ENCODE measurements around the gene SPSB2. TPM values are rescaled to one million over a fixed set of nuclear protein-coding genes. Genes with fewer than 3 reads are reported as not detected.

SPSB2 gene
- total and polyA plus RNA-seq, 2 experiments from 2014 or later: 8.2 to 13.1 TPM

DNA sequence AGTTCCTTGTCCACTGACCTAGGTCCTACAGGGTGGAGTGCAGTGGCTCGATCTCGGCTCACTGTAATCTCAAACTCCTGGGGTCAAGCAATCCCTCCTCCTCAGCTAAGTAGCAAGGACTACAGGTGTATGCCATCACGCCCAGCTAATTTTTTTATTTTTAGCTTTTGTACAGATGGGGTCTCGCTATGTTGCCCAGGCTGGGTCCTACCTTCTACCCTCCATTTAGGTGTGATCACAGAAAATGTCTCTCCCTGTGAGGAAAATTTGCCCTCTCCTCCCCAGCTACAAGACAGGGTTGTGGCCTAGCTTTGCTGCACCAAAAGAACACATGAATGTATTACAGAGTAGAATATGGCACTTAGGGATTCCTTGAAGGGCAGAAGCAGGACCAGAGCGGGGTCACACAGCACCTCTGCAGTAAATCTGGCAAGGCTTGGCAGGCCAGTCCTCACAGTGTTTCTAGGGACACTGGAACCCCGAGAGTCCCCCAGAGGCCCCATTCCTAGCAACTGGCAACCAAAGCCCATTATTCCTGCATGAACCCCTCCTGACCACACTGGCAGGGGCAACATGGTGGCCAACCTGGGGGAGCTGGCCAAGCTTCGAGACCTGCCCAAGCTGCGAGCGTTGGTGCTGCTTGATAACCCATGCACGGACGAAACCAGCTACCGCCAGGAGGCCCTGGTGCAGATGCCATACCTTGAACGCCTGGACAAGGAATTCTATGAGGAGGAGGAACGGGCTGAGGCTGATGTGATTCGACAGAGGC, 39.2 kb upstream of the SPSB2 start (continued):
- TF ChIP-seq, protein P1, sequence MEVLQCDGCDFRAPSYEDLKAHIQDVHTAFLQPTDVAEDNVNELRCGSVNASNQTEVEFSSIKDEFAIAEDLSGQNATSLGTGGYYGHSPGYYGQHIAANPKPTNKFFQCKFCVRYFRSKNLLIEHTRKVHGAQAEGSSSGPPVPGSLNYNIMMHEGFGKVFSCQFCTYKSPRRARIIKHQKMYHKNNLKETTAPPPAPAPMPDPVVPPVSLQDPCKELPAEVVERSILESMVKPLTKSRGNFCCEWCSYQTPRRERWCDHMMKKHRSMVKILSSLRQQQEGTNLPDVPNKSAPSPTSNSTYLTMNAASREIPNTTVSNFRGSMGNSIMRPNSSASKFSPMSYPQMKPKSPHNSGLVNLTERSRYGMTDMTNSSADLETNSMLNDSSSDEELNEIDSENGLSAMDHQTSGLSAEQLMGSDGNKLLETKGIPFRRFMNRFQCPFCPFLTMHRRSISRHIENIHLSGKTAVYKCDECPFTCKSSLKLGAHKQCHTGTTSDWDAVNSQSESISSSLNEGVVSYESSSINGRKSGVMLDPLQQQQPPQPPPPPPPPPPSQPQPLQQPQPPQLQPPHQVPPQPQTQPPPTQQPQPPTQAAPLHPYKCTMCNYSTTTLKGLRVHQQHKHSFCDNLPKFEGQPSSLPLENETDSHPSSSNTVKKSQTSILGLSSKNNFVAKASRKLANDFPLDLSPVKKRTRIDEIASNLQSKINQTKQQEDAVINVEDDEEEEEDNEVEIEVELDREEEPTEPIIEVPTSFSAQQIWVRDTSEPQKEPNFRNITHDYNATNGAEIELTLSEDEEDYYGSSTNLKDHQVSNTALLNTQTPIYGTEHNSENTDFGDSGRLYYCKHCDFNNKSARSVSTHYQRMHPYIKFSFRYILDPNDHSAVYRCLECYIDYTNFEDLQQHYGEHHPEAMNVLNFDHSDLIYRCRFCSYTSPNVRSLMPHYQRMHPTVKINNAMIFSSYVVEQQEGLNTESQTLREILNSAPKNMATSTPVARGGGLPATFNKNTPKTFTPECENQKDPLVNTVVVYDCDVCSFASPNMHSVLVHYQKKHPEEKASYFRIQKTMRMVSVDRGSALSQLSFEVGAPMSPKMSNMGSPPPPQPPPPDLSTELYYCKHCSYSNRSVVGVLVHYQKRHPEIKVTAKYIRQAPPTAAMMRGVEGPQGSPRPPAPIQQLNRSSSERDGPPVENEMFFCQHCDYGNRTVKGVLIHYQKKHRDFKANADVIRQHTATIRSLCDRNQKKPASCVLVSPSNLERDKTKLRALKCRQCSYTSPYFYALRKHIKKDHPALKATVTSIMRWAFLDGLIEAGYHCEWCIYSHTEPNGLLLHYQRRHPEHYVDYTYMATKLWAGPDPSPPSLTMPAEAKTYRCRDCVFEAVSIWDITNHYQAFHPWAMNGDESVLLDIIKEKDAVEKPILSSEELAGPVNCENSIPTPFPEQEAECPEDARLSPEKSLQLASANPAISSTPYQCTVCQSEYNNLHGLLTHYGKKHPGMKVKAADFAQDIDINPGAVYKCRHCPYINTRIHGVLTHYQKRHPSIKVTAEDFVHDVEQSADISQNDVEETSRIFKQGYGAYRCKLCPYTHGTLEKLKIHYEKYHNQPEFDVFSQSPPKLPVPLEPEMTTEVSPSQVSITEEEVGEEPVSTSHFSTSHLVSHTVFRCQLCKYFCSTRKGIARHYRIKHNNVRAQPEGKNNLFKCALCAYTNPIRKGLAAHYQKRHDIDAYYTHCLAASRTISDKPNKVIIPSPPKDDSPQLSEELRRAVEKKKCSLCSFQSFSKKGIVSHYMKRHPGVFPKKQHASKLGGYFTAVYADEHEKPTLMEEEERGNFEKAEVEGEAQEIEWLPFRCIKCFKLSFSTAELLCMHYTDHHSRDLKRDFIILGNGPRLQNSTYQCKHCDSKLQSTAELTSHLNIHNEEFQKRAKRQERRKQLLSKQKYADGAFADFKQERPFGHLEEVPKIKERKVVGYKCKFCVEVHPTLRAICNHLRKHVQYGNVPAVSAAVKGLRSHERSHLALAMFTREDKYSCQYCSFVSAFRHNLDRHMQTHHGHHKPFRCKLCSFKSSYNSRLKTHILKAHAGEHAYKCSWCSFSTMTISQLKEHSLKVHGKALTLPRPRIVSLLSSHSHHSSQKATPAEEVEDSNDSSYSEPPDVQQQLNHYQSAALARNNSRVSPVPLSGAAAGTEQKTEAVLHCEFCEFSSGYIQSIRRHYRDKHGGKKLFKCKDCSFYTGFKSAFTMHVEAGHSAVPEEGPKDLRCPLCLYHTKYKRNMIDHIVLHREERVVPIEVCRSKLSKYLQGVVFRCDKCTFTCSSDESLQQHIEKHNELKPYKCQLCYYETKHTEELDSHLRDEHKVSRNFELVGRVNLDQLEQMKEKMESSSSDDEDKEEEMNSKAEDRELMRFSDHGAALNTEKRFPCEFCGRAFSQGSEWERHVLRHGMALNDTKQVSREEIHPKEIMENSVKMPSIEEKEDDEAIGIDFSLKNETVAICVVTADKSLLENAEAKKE (CRISPR knock-in tag; IDR thresholded peaks at IDR 0.05): no peak
- TF ChIP-seq POLR2AphosphoS5 (IDR thresholded peaks at IDR 0.05; ENCODE audit: low read depth): no peak
- TF ChIP-seq, protein P2, sequence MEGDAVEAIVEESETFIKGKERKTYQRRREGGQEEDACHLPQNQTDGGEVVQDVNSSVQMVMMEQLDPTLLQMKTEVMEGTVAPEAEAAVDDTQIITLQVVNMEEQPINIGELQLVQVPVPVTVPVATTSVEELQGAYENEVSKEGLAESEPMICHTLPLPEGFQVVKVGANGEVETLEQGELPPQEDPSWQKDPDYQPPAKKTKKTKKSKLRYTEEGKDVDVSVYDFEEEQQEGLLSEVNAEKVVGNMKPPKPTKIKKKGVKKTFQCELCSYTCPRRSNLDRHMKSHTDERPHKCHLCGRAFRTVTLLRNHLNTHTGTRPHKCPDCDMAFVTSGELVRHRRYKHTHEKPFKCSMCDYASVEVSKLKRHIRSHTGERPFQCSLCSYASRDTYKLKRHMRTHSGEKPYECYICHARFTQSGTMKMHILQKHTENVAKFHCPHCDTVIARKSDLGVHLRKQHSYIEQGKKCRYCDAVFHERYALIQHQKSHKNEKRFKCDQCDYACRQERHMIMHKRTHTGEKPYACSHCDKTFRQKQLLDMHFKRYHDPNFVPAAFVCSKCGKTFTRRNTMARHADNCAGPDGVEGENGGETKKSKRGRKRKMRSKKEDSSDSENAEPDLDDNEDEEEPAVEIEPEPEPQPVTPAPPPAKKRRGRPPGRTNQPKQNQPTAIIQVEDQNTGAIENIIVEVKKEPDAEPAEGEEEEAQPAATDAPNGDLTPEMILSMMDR (conservative IDR thresholded peaks at IDR 0.05; ENCODE audit: low read depth in 2 of 2): no peak
- no peak for TF ChIP-seq ZNF331 (CRISPR knock-in tag; IDR thresholded peaks at IDR 0.05; ENCODE audit: low read depth)
- no peak for TF ChIP-seq EZH2phosphoT487 (IDR thresholded peaks at IDR 0.05; ENCODE audit: unreplicated experiment)
- no peak for TF ChIP-seq CREB1 (CRISPR knock-in tag; IDR thresholded peaks at IDR 0.05; ENCODE audit: low read depth)

All from GM23338 (cell line).